Measurements from ENCODE around the gene SLC25A30.

DNA sequence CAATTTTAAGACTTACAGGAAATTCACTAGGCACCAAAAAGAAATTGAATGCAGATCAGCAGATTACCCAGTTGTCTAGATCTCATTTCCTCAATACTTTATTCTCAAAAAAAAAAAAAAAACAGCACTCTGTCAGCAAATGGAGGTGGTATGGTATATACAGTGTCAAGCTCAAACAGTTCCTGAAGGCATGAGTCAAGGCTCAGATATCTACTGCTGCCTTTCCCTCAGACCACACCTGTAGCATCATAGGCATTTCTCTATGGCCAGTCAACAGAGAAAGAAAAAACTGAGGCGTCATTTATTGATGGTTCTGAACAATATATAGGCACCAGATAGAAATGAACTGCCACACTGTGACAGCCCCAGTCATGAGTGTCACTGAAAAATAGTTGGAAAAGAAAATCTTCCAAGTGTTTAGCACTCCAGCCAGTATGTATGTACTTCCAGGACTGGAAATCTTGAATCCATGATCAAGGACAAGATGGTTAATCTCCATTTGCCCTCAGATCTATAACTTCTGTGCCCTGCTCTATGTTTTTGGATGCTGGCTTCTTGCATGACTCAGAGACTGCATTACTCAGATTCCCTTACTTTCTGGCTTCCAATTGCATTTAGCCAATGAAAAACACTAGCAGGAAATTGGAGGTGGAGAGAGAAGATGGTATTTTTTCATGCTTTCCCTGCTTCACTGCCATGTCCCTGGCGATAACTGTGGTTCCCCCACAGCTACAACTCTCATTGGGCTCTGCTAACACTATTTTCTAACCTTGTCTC is 38.2 kb upstream of the SLC25A30 start:
- TF ChIP-seq, protein P1, sequence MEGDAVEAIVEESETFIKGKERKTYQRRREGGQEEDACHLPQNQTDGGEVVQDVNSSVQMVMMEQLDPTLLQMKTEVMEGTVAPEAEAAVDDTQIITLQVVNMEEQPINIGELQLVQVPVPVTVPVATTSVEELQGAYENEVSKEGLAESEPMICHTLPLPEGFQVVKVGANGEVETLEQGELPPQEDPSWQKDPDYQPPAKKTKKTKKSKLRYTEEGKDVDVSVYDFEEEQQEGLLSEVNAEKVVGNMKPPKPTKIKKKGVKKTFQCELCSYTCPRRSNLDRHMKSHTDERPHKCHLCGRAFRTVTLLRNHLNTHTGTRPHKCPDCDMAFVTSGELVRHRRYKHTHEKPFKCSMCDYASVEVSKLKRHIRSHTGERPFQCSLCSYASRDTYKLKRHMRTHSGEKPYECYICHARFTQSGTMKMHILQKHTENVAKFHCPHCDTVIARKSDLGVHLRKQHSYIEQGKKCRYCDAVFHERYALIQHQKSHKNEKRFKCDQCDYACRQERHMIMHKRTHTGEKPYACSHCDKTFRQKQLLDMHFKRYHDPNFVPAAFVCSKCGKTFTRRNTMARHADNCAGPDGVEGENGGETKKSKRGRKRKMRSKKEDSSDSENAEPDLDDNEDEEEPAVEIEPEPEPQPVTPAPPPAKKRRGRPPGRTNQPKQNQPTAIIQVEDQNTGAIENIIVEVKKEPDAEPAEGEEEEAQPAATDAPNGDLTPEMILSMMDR (IDR thresholded peaks at IDR 0.05; ENCODE audit: borderline replicate concordance, extremely low read depth, low read length, poor library complexity, severe bottlenecking), result no peak
- no peak for TF ChIP-seq EZH2 (IDR thresholded peaks at IDR 0.05; ENCODE audit: borderline replicate concordance, low read depth, low read length, severe bottlenecking)
